Stimulated activated CD4-positive, alpha-beta T cell treated with anti-CD3 and anti-CD28 coated beads, Interleukin-2, amount 100 ng/mL, for 4 hours (primary cell): ENCODE measurements around the gene ZFYVE21.

Experiments used
- DNase-seq: peaks from one replicate; pipeline ENCODE4 v3.0.0-alpha.2; 2020; ENCODE audit warnings: low read depth

The ZFYVE21 gene

GRCh38 chr14:103705504-103706284, 9.9 kb upstream of the ZFYVE21 start:
- no peak for DNase-seq

DNA sequence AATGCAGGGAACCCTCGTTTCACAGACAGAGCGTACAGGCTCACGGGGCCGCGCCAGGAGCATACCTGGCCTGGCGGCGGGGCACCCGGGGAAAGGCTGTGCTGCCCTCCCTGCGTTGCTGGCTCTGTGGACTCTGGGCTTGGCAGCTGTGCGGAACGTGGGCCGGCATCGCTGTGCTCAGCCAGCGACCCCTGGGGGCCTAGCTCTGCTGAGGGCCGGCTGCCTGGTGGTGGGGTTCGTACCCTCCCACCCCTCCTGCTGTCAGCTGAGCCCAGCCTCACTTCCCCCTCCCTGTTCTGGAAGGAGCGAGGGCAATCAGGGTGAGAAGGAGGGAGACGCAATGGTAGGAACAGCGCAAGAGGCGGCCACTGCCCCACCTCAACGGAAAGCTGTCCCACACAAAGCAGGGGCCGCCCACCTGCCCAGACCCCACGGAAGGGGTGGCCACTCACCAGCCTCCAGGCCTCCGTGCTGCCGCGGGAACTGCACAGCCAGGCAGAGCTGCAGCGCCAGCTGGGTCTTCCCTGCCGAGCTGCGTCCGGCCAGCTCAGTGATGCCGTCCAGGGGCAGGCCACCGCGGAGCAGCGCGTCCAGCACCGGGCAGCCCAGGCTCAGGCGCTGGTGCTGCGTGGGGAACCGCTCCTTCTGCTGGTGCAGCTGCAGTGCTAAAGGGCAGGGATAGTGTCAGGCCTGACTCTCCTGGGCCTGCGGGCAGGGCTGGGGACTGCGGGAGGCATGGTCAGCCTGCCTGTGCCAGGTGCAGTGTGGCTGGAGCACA, 8.9 kb upstream of the ZFYVE21 start:
- no peak for DNase-seq

DNA sequence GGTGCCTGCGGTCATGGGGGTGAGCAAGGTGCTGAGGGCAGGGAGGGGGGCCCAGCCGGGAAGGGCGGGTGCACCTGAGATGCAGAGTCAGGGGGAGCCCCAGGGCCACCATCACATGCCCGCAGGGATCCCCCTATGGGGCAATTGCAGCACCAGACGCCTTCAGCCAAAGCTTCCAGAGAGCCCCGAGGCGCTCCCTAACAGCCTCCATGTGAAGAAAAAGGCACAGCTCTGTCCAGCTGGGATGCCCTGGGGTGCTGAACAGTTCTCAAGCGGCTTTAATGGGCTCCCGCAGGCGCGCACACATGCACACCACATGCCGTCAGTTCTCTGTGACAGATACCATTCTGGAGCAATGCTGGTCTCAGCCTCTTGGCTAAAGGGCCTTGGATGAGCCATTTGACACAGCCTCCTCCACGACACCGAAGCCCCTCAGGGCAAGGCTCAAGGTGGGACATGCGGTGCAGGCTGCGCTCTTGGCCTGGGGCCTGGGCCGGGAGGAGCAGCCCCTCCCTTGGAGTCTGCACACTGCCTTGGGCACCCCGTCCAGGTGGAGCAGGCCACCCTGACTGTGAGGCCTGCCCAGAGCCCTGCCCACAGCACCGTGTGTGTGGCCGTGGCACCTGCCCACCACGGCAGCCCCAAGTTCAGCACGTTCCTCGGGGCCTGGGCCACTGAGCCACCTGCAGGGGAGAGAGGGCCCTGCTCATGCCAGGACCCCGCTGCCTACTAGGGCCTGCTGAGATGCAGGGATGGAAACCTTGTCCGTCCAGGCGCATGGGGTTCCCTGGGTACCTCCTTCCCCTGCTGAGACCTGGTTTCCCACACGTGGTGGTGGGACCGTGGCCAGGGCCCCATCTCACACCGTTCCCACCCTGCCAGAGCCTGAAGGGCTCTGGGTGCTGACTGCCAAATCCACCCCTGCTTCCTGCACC, 8.0 kb upstream of the ZFYVE21 start:
- no peak for DNase-seq

DNA sequence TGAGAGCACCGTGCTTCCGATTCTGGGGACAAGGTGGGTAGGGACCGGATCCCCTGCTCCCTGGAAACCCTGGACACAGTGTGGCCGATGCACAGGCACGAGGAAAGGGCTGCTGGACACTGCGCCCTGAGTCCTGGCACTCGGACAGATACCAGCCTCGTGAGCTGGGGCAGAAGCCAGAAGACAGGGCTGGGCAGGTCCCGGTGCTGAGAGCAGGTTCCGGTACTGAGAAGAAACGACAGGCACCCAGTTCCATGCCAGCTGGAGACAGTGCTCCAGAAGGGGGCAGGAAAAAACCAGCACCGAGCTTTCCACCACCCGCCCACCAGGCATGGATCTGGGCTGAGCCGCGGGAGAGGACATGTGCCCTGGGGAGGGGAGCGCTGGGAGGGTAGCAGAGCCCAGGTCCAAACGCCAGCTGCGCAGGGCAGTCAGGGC, 6.8 kb upstream of the ZFYVE21 start:
- no peak for DNase-seq

GRCh38 chr14:103709814-103710213, 5.8 kb upstream of the ZFYVE21 start:
- DNase-seq, result no peak

GRCh38 chr14:103710771-103711377, 4.7 kb upstream of the ZFYVE21 start:
- no peak for DNase-seq

DNA sequence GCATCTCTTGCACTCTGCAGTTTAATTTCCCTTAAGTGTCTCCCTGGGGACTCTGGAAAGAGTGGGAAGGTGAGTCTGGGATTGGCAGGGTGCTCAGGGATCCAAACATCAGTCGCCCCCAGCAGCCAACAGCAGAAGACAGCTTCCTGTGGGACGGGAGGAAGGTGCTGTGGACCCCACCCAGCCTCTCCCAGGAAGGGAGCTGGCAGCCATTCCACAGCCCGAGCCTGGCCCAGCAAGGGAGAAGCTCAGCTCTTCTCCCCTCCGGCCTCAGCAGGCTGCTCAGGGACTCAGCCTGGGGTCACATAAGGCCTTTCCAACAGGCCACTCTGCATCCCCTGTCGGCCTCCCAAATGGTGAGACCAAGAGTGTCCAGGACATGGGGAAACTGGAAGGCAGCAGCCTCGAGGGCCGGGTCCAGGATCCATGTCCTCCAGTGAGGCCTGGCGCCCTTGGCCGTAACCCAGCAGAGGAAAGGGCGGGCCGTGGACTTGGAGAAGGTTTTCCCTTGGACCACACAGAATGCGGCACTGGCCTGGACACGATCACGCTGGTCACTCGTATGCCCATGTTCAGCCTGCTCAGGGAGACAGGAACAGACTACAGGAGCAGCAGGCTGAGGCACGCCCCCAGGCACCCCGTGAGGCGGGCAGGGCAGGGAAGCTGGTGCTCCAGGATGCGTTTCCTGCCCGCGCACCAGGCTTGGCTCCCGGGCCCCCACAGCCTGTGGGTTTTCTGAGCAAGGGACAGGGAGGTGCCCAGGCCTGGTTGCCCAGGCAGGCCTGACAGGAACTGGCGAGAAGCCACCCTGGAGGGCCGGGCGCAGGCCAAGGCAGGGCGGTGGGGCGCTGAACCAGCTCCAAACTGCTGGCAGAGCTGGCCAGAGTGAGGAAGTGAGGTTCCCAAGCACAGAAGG, 3.8 kb upstream of the ZFYVE21 start:
- DNase-seq, result no peak

- no peak for DNase-seq
Measured at GRCh38 chr14:103712633-103713247, 2.9 kb upstream of the ZFYVE21 start.

DNA sequence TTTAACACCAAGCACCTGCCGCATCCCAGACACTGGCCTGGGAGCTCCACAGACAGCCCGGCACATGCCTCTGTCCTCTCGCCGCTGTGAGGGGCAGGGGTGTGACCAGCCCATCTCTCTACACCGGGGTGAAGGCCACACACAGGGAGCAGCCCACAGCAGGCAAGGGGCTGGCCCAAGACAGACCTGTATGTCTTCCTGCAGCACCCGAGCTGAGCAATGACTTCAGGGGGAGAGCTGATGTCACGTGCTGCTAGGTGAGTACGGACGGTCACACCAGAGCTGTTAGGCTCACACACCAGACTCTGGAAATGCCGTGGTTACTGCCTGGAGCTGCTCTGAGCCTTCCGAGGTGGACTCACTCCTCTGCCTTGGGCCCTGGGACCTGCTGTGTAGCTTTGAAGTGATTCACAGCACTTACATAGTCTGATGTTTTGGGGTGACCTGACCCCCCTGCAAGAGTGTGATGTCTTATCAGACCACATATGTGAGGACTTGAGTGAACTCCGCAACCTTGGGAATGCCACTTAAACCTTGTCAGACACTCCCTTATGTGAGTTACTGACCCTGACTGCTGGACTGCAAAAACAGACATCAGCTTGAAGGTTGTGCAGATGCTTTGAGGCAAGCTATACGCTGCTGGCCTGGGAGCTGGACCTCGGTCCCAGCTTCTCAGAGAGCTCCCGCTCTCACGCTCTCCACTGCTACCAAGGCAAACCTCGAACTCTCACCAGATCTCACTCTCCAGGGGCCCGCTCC, 2.1 kb upstream of the ZFYVE21 start:
- DNase-seq, result no peak

DNA sequence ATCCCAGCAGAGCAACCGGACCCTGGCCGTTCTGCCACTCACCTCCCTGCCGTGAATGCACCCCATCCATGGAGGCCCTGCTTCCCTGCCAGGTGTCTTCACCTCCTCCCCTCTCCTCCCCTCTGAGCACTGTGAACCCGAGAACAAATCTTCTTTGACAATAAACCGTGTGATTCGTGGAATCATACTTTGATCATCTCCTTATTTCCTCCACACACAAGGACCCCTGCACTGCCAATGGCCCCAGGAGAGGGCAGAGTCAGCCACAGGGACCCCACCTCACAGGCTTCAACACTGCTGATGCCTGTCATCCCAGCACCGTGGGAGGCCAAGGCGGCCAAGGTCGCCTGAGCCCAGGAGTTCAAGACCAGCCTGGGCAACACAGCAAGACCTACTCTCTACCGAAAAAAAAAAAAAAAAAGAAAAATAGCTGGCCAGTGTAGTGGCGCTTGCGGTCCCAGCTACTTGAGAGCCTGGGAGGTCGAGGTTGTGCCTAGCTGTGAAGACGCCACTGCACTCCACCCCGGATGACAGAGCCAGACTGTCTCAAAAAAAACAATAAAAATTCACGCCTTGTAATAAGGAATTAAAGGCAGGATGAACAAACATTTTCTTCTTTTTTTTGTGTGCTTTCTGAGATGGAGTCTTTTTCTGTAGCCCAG, 1.4 kb upstream of the ZFYVE21 start:
- no peak for DNase-seq

- DNase-seq, result no peak
Measured at GRCh38 chr14:103716091-103716801, 636 bp downstream of the ZFYVE21 start.

DNA sequence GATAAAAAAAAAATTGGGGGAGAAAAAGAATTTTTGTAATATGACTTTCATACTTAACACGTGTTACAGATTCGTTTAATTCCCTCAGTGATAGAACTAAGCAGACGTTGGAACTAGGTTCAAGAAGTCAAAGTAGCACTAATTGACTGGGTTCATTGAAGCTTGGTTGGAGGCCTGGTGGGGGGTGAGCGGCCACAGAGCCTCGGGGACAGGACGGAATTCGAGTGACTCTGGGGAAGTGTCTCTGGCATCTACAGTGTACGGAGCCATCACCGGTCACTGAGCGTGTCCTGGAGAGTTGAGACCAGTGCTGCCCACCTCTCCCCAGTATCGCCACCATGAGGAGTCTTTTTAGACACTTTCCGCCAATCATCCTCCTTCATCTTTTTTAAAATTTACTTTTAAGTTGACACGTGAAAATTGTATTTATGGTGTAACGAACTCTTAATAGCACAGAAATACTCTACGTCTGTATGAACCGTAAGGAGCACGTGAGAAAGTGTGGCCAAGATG, 1.3 kb downstream of the ZFYVE21 start:
- no peak for DNase-seq

DNA sequence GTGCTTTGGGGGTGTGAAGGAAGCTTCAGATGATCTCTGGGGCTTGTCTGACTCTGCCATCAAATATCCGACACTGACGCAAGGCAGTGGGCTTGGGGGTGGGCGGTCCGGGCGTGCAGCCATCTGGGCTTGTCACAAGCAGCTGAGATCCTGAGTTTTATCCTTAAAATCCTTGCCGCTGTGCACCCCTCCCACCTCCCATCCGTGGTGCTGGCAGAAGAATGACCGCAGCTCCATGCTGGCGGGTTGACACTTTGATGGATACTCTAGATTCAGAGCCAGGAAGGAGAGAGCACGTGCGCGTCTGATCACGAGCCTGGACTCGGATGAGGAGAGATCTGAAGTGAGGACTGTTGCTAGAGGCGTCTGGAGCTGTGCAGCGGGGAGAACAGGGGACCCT, 3.0 kb downstream of the ZFYVE21 start:
- no peak for DNase-seq

DNA sequence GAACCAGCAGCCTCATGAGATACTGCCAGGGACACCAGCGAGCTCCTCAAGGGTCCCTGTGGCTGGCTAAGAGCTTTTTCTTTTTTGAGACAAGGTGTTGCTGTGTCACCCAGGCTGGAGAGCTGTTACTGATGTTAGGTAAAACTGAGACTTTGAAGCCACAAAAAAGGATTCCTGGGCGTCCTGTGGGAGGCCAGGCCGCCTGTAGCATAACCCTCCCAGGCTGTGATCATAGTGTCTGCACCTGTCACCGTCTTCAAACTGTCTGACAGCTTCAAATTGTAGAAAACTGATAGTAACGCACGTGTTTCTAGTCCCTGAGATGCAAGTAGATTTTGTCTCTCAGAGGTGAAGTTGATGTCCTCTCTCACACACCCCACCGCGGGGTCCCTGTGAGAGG, 4.1 kb downstream of the ZFYVE21 start:
- no peak for DNase-seq

GRCh38 chr14:103721334-103722120, 5.9 kb downstream of the ZFYVE21 start:
- no peak for DNase-seq

DNA sequence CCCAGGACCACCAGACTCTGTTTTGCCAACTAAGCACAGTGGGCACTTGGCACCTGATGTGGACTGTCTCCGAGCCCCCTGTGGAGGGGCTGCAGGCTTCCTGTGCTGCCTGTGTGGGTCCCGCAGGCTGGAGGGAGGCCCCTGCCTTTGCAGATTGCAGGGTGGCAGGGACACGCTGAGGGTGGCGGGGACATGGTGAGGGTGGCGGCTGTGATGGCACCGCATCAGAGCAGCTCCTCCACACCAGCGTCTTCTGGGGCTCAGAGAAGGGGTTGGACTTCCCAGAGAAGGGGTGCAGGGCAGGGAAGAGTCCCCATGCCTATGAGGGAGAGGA, 8.1 kb downstream of the ZFYVE21 start:
- no peak for DNase-seq

GRCh38 chr14:103724116-103724515, 8.5 kb downstream of the ZFYVE21 start:
- no peak for DNase-seq
